Loucy (cell line): ENCODE data around the gene ERMAP.

Experiments used
- EZH2phosphoT487 ChIP-seq: fragments of 200-600 bp; IDR thresholded peaks from 2 replicates; pipeline ENCODE4 v1.6.1; 2018; ENCODE audit warnings: antibody characterized with exemption, mild to moderate bottlenecking, moderate library complexity, borderline replicate concordance
- TF ChIP-seq, protein P1 (sequence below): fragments of 200-600 bp; sonication (generic); conservative IDR thresholded peaks from 2 replicates; pipeline ENCODE4 v1.5.1; 2014; ENCODE audit warnings: mild to moderate bottlenecking, antibody characterized with exemption, low read length

- TF ChIP-seq, protein P1, sequence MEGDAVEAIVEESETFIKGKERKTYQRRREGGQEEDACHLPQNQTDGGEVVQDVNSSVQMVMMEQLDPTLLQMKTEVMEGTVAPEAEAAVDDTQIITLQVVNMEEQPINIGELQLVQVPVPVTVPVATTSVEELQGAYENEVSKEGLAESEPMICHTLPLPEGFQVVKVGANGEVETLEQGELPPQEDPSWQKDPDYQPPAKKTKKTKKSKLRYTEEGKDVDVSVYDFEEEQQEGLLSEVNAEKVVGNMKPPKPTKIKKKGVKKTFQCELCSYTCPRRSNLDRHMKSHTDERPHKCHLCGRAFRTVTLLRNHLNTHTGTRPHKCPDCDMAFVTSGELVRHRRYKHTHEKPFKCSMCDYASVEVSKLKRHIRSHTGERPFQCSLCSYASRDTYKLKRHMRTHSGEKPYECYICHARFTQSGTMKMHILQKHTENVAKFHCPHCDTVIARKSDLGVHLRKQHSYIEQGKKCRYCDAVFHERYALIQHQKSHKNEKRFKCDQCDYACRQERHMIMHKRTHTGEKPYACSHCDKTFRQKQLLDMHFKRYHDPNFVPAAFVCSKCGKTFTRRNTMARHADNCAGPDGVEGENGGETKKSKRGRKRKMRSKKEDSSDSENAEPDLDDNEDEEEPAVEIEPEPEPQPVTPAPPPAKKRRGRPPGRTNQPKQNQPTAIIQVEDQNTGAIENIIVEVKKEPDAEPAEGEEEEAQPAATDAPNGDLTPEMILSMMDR = no peak
- no peak for TF ChIP-seq EZH2phosphoT487
These were observed 35.7 kb downstream of the ERMAP start for GRCh38 chr1:42852608-42852980.
